ENCODE measurements around the gene RAB20.

The RAB20 gene

GRCh38 chr13:110528371-110528770, 33.2 kb downstream of the RAB20 start:
- Mint-ChIP-seq H3K27me3 (ENCODE audit: low read depth, poor library complexity) (peaks cover 11% of the 10 kb centered on the region), H3K9me3 (no peaks in the 10 kb centered on the region), H3K4me1 (peaks cover 50% of the 10 kb centered on the region), H3K36me3 (ENCODE audit: low read depth) (no peaks in the 10 kb centered on the region), H3K27ac (no peak overlapping the region), H3K4me3 (no peak overlapping the region)
- no peak for TF ChIP-seq CTCF (IDR thresholded peaks at IDR 0.05)
- DNase-seq, result no peak

- H3K27me3 Mint-ChIP-seq (ENCODE audit: low read depth, poor library complexity), result peaks cover 13% of the 10 kb centered on the region
- H3K4me3 Mint-ChIP-seq, result no peak overlapping the region
- no peaks in the 10 kb centered on the region for H3K36me3 Mint-ChIP-seq (ENCODE audit: low read depth)
- H3K4me1 Mint-ChIP-seq, result peaks cover 55% of the 10 kb centered on the region
- no peaks in the 10 kb centered on the region for H3K9me3 Mint-ChIP-seq
- DNase-seq, result no peak
- H3K27ac Mint-ChIP-seq, result no peak overlapping the region
- no peak for TF ChIP-seq CTCF (IDR thresholded peaks at IDR 0.05)
Measured at GRCh38 chr13:110525328-110526319, 35.9 kb downstream of the RAB20 start.

GRCh38 chr13:110524541-110525257, 36.8 kb downstream of the RAB20 start:
- TF ChIP-seq CTCF (IDR thresholded peaks at IDR 0.05), result no peak
- H3K27ac Mint-ChIP-seq, result no peak overlapping the region
- peaks cover 13% of the 10 kb centered on the region for H3K27me3 Mint-ChIP-seq (ENCODE audit: low read depth, poor library complexity)
- H3K9me3 Mint-ChIP-seq, result no peaks in the 10 kb centered on the region
- no peak for DNase-seq
- H3K4me3 Mint-ChIP-seq, result no peak overlapping the region
- peaks cover 54% of the 10 kb centered on the region for H3K4me1 Mint-ChIP-seq
- H3K36me3 Mint-ChIP-seq (ENCODE audit: low read depth), result no peaks in the 10 kb centered on the region

GRCh38 chr13:110523838-110524540, 37.5 kb downstream of the RAB20 start:
- Mint-ChIP-seq H3K36me3 (ENCODE audit: low read depth) (no peaks in the 10 kb centered on the region), H3K27me3 (ENCODE audit: low read depth, poor library complexity) (peaks cover 13% of the 10 kb centered on the region), H3K9me3 (no peaks in the 10 kb centered on the region), H3K4me1 (peaks cover 47% of the 10 kb centered on the region), H3K4me3 (no peak overlapping the region), H3K27ac (no peak overlapping the region)
- DNase-seq, result no peak
- no peak for TF ChIP-seq CTCF (IDR thresholded peaks at IDR 0.05)

GRCh38 chr13:110523180-110523579, 38.3 kb downstream of the RAB20 start:
- DNase-seq, result no peak
- H3K4me1 Mint-ChIP-seq, result peaks cover 40% of the 10 kb centered on the region
- H3K36me3 Mint-ChIP-seq (ENCODE audit: low read depth), result no peaks in the 10 kb centered on the region
- no peak for TF ChIP-seq CTCF (IDR thresholded peaks at IDR 0.05)
- no peak overlapping the region for H3K4me3 Mint-ChIP-seq
- no peak overlapping the region for H3K27ac Mint-ChIP-seq
- H3K27me3 Mint-ChIP-seq (ENCODE audit: low read depth, poor library complexity), result peaks cover 13% of the 10 kb centered on the region
- no peaks in the 10 kb centered on the region for H3K9me3 Mint-ChIP-seq

Measured in nephron progenitor cell (in vitro differentiated cells).